Ovary (tissue), 3 donors: Measurements from ENCODE around the gene TOM1L2.

ENCODE experiments used
- EP300 ChIP-seq: sonication (generic); formaldehyde crosslinking; IDR thresholded peaks from one replicate; pipeline ENCODE4 v1.6.1; 2017; ENCODE audit warnings: antibody characterized with exemption
- POLR2A ChIP-seq: fragments of 450-650 bp; IDR thresholded peaks from one replicate; pipeline ENCODE4 v1.6.1; 2017; ENCODE audit warnings: antibody characterized with exemption, mild to moderate bottlenecking, moderate library complexity
- TF ChIP-seq, protein P1 (sequence below), 3 donors: fragments of 450-650 bp in 2 of 3; fragments of 200-600 bp in 1 of 3; IDR thresholded peaks; one replicate each; pipeline versions ENCODE4 v1.5.1 to v1.8.0; 2016 to 2022; ENCODE audit warnings: antibody characterized with exemption in 3 of 3, mild to moderate bottlenecking in 1 of 3
- donor health status: DM: no; HTN: no; CAD: no.

GRCh38 chr17:17795296-17795695 lies 176.9 kb downstream of the TOM1L2 start:
- TF ChIP-seq, protein P1, sequence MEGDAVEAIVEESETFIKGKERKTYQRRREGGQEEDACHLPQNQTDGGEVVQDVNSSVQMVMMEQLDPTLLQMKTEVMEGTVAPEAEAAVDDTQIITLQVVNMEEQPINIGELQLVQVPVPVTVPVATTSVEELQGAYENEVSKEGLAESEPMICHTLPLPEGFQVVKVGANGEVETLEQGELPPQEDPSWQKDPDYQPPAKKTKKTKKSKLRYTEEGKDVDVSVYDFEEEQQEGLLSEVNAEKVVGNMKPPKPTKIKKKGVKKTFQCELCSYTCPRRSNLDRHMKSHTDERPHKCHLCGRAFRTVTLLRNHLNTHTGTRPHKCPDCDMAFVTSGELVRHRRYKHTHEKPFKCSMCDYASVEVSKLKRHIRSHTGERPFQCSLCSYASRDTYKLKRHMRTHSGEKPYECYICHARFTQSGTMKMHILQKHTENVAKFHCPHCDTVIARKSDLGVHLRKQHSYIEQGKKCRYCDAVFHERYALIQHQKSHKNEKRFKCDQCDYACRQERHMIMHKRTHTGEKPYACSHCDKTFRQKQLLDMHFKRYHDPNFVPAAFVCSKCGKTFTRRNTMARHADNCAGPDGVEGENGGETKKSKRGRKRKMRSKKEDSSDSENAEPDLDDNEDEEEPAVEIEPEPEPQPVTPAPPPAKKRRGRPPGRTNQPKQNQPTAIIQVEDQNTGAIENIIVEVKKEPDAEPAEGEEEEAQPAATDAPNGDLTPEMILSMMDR (IDR thresholded peaks at IDR 0.05), result no peak
- TF ChIP-seq POLR2A, result no peak
- TF ChIP-seq EP300, result no peak
